Stimulated activated CD8-positive, alpha-beta memory T cell treated with anti-CD3 and anti-CD28 coated beads, Interleukin-7, amount 100 ng/mL, for 48 hours (primary cell): ENCODE results near the gene IPPK.
"Not testable (repeated sequence)": the region's sequence is repeated elsewhere in the genome, so short reads cannot be mapped to it uniquely, and the experiment has no call there.

Experiments
- DNase-seq, 2 donors: peaks; one replicate each; pipeline ENCODE4 v3.0.0-alpha.2; 2020; ENCODE audit warnings: low read depth in 1 of 2; ENCODE audit errors: extremely low read depth in 1 of 2

The IPPK gene

DNA sequence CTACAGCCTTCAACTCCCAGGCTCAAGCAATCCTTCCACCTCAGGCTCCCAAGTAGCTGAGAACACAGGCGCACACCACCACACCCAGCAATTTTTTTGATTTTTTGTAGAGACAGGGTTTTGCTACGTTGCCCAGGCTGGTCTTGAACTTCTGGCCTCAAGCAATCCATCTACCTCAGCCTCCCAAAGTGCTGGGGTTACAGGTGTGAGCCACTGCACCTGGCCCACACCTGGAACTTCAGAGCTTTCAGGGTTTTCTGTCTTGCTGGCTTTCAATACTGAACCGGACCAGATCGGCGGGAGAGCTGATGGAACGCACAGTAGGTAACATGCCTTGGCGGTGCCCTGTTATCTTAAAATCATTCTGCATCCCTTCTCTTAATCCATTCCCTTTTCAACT is 30.8 kb downstream of the IPPK start:
- no peak for DNase-seq

- no peak for DNase-seq
Observed at GRCh38 chr9:92638621-92639101, 31.3 kb downstream of the IPPK start.

GRCh38 chr9:92637886-92638620 is 31.9 kb downstream of the IPPK start:
- no peak for DNase-seq

DNA sequence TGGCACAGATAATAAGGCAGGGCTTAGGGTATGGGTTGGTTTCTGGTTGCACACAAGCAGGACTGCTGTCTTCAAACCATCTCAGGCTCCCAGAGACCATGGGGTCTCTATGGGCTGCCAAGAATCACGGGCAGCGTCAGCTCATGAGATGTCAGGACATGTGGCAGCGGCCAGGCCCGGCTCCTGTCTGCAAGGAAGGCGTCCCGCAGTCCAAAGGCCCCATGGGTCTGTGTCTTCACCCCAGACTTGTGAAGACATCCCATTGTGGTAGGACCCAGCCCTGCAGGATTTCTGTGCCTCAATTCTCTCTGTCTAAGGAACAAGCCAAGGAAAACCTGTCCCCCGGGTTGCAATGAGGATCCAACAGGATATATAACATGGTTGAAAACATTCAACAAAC is 32.6 kb downstream of the IPPK start:
- no peak for DNase-seq

- DNase-seq: no peak
Observed at GRCh38 chr9:92636627-92637026, 33.3 kb downstream of the IPPK start.

GRCh38 chr9:92635760-92636159 is 34.2 kb downstream of the IPPK start:
- no peak for DNase-seq

DNA sequence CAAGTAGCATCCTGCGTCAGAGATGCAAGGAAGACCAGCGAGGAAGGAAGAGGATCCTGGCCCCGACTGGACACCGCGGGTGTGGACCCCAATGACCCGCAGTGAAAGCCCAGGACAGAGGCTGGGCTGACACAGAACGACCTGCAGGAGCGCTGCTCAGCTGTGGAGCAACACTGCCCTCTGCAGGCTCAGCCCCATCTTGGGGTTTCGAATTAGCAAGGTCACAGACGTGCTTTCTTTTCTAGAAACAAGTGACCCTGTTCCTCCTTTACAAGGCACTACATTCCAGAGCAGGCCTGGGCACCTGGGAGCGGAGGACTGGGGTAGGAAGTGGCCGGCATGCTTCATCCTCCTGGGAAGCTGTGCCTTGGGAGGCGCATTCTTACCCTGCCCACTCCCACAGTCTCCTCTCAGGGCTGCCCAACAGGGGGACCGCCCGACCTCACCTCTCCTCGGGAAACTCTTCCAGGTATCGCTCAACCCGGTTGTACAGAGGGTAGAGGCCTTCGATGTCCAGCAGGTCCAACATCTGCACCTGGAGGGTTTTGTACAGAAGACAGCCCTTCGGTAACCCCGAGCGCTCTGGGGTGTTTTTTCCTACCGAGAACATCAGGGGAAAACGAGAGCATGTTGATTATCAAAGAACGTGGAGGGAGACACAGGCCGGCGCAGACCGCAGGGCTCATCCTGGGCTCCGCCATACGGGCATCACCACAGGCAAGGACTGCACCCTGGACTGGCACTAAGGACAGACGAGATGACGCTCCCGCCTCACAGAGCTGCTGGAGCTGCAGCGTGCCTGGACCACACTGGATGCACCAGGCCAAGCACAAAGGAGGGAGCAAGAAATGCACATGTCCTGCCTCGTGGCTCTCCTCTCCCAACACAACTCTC is 35.0 kb downstream of the IPPK start:
- DNase-seq: peak; percentile 30 to 32

DNA sequence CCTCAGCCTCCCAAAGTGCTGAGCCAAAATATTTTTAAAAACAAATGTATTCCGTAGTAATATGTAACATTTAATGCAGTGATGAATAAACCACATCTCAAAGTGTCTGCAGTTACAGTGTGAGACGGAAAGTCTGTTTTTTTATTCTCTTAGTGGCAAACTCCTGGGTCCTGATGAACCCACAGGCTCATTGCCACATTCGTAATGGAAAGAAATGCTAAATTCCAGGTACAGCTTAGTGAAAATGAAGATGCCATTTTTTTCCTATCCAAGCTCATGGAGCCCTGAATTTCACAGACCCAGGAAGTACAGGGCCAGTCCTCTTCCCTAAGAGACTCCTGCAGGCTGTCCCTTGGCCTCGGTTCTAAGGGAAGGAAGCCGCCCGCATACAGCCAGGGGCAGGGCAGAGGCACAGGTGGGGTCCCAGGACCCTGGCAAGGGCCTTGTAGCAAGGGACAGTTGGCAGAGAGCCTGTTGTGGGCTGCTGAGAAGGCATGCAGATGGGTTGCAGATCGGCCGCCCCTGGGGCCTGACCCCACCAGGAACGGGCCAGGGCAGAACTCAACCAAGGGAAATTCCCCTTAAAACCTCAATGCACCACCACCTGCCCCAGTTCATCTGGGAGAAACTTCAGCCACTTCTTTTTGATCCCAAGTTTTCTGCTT is 36.2 kb downstream of the IPPK start:
- DNase-seq: no peak

- DNase-seq: no peak
Observed at GRCh38 chr9:92632641-92633040, 37.3 kb downstream of the IPPK start.

DNA sequence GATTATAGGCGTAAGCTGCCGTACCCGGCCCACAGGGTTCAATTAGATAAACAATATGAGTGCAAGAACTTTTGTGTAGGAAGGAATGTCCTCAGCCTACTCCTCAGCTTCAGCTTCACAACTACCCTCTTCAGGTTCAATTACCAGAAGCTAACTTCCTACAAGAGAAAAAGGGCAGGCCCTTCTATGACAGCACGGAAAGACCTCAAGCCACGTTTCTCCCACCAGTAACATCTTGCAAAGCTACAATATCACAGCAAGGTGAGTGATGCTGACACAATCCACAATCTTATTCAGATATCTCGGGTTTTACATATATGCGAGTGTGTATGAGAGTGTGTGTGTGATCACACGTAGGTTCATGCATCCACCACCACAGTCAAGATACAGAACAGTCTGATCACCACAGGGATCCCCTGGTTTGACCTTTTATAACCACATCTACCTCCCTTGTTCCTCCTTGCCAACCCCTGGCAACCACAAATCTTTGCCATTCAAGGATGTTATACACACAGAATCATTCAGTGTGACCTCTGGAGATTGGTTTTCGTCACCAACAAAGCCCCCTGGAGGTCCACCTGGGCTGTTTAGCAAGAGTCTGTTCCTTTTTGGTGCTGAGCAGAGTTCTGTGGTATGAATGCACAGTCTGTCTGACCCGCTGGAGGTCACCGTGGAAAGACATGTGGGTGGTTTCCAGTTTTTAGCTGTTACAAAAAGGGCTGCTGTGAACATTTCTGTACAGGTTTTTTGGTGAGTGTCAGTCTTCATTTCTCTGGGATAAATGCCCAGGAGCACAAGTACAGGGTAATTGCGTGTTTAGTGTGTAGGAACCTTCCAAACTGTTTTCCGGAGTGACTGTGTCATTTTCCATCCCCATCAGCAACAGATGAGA is 38.2 kb downstream of the IPPK start:
- peak in 1 of 2 donors; percentile 32 for DNase-seq

- no peak for DNase-seq
Observed at GRCh38 chr9:92627651-92628050, 42.3 kb downstream of the IPPK start.

GRCh38 chr9:92626484-92626883 is 43.4 kb downstream of the IPPK start:
- DNase-seq: no peak

DNA sequence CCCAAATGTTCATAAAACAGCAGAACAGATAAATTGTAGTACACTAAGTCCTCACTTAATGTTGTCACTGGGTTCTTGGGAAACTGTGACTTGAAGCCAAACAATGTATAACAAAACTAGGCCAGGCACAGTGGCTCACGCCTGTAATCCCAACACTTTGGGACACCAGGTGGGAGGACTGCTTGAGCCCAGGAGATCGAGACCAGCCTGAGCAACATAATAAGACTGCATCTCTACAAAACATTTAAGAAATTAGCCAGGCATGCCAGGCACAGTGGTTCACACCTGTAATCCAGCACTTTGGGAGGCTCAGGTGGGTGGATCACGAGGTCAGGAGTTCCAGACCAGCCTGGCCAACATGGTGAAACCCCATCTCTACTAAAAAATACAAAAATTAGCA is 46.0 kb downstream of the IPPK start:
- not testable (repeated sequence) for DNase-seq

DNA sequence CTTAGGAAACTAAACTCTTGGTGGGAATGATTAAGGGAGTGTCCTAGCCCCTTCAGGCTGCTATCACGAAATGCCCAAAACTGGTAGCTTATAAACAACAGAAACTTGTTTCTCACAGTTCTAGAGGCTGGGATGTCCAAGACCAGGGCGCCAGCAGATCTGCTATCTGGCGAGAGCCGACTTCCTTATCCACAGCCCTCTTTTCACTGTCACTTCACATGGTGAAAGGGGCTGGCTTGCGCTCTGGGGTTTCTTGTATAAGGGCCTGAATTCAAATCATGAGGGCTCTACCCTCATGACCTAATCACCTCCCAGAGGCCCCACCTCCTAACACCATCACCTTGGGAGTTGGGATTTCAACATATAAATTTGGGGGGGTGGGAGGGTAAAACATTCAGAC is 49.1 kb downstream of the IPPK start:
- DNase-seq: no peak

DNA sequence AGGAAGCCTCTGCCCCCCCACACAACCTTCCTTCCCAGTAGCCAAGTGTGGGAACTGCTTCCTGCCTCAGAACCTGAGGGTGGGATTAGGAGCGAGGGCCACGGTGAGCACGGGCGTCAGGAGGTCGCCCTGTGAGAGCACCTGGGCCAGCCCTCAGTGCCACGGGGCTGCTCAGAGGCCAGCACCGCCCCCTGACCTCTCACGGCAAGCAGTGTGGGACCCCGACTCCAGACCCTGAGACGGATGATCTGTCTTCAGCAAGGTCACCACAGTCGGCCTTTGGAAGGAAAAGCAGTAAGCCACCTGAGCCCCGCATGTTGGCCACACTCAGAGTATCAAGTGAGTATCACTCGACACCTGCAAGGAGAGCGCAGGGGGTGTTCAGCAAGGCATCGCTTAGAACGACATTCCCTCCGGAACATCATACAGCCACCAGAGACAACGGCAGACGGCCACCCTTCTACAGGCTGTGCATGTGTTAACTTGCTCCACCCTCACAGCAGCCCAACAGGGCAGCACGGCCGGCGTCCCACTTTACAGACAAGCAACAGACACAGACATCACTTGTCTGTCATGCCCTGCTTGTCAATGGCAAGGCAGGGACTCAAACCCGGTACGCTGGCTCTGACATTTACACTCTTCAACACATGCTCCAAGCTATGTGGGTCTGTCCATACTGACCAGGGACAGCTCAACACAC is 50.2 kb downstream of the IPPK start:
- DNase-seq: no peak

- DNase-seq: no peak
Observed at GRCh38 chr9:92618633-92619225, 51.2 kb downstream of the IPPK start.

DNA sequence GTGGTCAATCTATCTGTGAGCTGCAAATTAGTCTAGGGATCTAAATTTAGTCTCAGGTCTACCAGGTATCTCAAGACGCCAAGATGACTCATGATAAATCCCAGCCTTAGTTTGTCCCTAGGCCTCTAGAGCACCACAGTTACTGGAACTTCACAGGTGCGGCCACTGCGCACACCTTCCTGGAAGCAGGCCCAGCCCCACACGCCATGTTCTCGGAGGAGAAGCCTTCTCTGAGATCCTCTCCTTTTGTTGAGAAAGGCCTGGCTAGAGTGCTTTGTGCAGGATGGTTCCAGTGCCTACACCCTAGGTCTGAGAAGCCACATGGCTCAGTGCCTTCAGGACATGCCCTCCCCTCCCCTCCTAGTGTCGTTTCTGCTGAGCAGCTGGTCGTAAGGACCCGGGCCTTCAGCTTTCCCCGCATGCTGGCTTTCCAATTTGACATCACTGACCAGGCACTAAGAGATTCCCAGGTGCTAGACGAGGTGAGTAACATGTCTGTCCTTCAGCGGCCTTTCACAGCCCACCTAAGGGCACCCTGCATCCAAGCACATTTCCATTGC is 51.9 kb downstream of the IPPK start:
- no peak for DNase-seq

DNA sequence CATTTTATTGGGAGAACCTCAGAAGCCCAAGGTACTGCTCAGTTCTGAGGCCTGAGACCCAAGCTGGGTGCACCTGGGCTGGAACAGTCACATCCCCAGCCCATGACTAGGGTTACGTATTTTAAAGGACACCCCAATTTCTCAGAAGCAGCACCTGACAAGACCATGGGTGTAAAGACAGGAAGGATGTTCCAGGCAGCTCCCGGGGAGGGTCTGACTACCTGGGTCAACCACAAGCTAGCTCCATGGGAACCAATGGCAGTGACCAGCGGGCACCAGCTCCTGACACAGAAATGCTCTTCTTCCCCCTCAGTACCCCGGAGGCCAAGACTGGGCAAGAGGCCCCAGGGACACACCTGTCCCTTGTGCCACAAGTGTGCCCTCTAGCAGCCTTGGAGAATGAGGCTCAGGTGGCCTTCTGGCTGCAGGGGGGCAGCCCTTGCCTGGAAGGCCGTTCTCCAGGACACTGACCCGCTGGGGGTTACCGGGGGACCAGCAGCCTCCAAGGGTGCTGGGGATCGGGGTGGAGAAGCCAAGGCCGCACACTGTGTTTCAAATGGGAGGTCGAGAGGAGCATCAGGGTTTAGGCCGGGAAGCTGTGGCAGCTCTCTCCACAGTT is 52.6 kb downstream of the IPPK start:
- no peak for DNase-seq

DNA sequence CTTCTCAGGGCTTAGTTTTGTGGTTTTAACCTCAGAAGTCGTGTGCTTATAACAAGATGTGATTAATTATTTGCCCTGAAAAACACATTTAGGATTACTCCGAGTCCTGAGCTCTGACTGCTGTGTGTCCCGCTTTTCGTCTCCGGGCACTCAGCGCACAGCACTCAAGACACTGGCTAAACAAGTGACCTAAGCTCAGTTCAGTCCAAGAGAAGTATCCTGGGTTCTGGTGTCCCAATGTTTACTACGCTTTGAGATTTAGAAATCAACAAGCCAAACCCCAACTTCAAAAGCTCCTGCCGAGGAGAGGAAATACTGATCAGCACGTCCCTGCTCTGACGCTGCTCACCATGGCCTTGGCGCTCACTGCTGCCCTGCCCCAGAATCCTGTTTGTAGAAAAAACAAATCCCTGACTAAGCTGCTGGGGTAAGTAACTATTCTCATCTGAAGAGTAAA is 53.2 kb downstream of the IPPK start:
- no peak for DNase-seq
